ENCODE results near the gene CFAP69. TPM values are rescaled to one million over a fixed set of nuclear protein-coding genes. Genes with fewer than 3 reads are reported as not detected.

The CFAP69 gene
- total RNA-seq, 1 experiment from 2014 or later, result 3.4 TPM

DNA sequence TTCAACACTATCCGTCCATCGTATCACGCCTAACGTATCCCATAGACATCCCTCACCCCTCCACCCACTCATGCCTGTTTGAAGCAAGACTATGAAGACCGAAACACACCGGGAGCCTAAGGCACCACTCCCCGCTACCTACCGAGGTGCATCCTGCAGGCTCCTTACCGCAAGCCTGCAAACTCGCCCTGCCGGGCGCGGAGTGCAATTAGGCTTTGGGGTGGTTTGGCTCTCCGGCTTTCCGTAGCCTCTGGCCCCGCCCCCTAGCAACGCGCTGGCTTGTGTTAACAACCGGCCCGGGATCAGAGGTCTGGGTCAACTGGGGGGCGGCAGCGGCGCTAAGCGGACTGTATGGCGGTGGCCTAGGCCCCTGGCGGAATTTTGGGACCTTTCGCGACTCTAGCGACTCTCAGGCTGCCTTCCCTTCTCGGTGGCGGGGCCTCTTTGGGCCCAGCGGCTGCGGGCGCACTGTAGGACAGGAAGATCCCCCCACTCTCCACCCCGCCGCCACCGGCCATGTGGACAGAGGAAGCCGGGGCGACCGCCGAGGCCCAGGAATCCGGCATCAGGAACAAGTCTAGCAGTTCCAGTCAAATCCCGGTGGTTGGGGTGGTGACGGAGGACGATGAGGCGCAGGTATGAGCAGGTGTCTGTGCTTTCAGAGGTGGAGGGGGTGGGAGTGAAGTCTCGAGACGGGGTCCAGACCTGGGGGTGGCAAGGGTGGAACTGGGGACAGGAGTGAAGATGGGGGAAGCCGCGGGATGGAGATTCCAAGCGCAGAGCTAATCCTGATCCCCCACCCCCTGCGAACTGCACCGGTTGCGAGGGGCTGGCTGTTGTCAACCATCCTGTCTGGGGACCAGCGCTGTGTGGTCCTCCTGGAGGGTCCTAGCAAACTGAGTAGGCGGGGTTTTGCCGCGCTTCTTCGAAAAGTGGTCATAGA is at the start of gene CFAP69 (continued):
- TF ChIP-seq, protein P1, sequence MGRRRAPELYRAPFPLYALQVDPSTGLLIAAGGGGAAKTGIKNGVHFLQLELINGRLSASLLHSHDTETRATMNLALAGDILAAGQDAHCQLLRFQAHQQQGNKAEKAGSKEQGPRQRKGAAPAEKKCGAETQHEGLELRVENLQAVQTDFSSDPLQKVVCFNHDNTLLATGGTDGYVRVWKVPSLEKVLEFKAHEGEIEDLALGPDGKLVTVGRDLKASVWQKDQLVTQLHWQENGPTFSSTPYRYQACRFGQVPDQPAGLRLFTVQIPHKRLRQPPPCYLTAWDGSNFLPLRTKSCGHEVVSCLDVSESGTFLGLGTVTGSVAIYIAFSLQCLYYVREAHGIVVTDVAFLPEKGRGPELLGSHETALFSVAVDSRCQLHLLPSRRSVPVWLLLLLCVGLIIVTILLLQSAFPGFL (CRISPR knock-in tag; IDR thresholded peaks at IDR 0.05; ENCODE audit: borderline replicate concordance), result no peak
- TF ChIP-seq NR2C2 (CRISPR knock-in tag; IDR thresholded peaks at IDR 0.05), result no peak
- TF ChIP-seq SP1 (CRISPR knock-in tag; conservative IDR thresholded peaks at IDR 0.05), result peak; percentile 97
- TF ChIP-seq CBFB (CRISPR knock-in tag; IDR thresholded peaks at IDR 0.05; ENCODE audit: low read depth), result no peak

DNA sequence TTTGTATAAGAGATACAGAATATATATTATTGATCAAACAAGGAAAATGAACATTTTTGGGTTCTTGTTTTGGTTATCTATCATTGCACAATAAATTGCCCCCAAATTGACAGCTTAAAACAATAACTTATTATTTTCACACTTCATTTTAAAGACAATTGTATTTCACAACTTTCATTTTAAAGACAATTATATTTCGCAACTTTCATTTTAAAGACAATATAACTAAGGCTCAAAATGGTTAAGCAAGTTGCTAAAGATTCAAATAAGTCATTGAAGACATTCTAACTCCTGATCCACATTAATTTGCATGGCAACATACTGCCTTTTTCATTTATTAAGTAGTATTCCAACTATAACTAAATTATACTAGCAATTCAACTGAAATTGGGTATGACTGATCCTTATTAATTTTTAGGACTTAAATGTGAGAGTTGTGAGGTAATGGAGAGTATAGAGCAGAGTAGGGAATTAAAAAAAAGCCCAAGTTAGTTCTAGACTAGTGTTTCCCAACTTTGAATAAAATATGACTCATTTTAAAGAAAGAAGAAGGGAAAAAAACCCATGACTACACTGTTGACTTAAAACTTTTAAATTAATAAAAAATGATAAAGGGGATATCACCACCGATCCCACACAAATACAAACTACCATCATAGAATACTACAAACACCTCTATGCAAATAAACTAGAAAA is 43.3 kb upstream of the CFAP69 start:
- H3K36me3 Mint-ChIP-seq, result no peaks in the 10 kb centered on the region
- TF ChIP-seq, protein P2, sequence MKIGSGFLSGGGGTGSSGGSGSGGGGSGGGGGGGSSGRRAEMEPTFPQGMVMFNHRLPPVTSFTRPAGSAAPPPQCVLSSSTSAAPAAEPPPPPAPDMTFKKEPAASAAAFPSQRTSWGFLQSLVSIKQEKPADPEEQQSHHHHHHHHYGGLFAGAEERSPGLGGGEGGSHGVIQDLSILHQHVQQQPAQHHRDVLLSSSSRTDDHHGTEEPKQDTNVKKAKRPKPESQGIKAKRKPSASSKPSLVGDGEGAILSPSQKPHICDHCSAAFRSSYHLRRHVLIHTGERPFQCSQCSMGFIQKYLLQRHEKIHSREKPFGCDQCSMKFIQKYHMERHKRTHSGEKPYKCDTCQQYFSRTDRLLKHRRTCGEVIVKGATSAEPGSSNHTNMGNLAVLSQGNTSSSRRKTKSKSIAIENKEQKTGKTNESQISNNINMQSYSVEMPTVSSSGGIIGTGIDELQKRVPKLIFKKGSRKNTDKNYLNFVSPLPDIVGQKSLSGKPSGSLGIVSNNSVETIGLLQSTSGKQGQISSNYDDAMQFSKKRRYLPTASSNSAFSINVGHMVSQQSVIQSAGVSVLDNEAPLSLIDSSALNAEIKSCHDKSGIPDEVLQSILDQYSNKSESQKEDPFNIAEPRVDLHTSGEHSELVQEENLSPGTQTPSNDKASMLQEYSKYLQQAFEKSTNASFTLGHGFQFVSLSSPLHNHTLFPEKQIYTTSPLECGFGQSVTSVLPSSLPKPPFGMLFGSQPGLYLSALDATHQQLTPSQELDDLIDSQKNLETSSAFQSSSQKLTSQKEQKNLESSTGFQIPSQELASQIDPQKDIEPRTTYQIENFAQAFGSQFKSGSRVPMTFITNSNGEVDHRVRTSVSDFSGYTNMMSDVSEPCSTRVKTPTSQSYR (CRISPR knock-in tag; IDR thresholded peaks at IDR 0.05), result no peak
- TF ChIP-seq FOXP1 (CRISPR knock-in tag; IDR thresholded peaks at IDR 0.05; ENCODE audit: borderline replicate concordance), result no peak
- no peak for TF ChIP-seq NFATC4 (CRISPR knock-in tag; IDR thresholded peaks at IDR 0.05)
- TF ChIP-seq, protein P3, sequence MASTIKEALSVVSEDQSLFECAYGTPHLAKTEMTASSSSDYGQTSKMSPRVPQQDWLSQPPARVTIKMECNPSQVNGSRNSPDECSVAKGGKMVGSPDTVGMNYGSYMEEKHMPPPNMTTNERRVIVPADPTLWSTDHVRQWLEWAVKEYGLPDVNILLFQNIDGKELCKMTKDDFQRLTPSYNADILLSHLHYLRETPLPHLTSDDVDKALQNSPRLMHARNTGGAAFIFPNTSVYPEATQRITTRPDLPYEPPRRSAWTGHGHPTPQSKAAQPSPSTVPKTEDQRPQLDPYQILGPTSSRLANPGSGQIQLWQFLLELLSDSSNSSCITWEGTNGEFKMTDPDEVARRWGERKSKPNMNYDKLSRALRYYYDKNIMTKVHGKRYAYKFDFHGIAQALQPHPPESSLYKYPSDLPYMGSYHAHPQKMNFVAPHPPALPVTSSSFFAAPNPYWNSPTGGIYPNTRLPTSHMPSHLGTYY (CRISPR knock-in tag; IDR thresholded peaks at IDR 0.05), result no peak
- no peak for ATAC-seq
- 0 out of 2 replicates have a peak, but pooled peaks cover 3% of the 10 kb centered on the region for H3K9me3 Mint-ChIP-seq
- POLR2A ChIA-PET, result no interaction called here
- no peaks in the 10 kb centered on the region for H3K27me3 Mint-ChIP-seq (ENCODE audit: low read depth)
- no peak overlapping the region for H3K27ac Mint-ChIP-seq
- H3K4me1 Mint-ChIP-seq, result no peaks in the 10 kb centered on the region
- CTCF ChIA-PET, result no interaction called here
- no peak for DNase-seq (ENCODE audit: low spot score)
- H3K4me3 Mint-ChIP-seq, result no peak overlapping the region

DNA sequence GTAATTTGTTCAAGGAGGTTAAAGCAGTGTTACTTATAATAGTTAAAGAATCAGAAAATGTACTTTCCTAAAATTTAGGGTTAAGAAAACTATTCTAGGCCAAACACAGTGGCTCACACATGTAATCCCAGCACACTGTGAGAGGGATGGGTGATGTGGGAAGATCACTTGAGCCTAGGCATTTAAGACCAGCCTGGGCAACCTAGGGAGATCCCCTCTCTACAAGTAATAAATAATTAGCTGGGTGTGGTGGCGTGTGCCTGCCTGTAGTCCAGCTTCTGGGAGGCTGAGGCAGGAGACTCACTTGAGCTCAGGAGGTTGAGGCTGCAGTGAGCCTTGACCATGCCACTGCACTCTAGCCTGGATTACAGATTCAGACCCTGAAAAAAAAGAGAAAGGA is 37.0 kb upstream of the CFAP69 start:
- Mint-ChIP-seq H3K9me3 (0 out of 2 replicates have a peak, but pooled peaks cover 3% of the 10 kb centered on the region), H3K27me3 (ENCODE audit: low read depth) (no peaks in the 10 kb centered on the region), H3K36me3 (no peaks in the 10 kb centered on the region), H3K27ac (no peak overlapping the region), H3K4me1 (peaks cover 10% of the 10 kb centered on the region), H3K4me3 (no peak overlapping the region)
- ChIA-PET POLR2A (no interaction called here), CTCF (no interaction called here)
- ATAC-seq, result no peak
- no peak for DNase-seq (ENCODE audit: low spot score)
- TF ChIP-seq EMX1 (CRISPR knock-in tag; IDR thresholded peaks at IDR 0.05) (no peak), ZNF416 (CRISPR knock-in tag; IDR thresholded peaks at IDR 0.05) (no peak), ZNF671 (CRISPR knock-in tag; IDR thresholded peaks at IDR 0.05) (no peak), NR3C1 (CRISPR knock-in tag; conservative IDR thresholded peaks at IDR 0.05; ENCODE audit: low read depth) (no peak), ZNF423 (CRISPR knock-in tag; IDR thresholded peaks at IDR 0.05) (no peak), FOXJ3 (CRISPR knock-in tag; IDR thresholded peaks at IDR 0.05; ENCODE audit: borderline replicate concordance) (no peak)
- TF ChIP-seq, protein P4, sequence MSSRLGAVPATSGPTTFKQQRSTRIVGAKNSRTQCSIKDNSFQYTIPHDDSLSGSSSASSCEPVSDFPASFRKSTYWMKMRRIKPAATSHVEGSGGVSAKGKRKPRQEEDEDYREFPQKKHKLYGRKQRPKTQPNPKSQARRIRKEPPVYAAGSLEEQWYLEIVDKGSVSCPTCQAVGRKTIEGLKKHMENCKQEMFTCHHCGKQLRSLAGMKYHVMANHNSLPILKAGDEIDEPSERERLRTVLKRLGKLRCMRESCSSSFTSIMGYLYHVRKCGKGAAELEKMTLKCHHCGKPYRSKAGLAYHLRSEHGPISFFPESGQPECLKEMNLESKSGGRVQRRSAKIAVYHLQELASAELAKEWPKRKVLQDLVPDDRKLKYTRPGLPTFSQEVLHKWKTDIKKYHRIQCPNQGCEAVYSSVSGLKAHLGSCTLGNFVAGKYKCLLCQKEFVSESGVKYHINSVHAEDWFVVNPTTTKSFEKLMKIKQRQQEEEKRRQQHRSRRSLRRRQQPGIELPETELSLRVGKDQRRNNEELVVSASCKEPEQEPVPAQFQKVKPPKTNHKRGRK (CRISPR knock-in tag; IDR thresholded peaks at IDR 0.05; ENCODE audit: borderline replicate concordance), result no peak
- TF ChIP-seq, protein P5, sequence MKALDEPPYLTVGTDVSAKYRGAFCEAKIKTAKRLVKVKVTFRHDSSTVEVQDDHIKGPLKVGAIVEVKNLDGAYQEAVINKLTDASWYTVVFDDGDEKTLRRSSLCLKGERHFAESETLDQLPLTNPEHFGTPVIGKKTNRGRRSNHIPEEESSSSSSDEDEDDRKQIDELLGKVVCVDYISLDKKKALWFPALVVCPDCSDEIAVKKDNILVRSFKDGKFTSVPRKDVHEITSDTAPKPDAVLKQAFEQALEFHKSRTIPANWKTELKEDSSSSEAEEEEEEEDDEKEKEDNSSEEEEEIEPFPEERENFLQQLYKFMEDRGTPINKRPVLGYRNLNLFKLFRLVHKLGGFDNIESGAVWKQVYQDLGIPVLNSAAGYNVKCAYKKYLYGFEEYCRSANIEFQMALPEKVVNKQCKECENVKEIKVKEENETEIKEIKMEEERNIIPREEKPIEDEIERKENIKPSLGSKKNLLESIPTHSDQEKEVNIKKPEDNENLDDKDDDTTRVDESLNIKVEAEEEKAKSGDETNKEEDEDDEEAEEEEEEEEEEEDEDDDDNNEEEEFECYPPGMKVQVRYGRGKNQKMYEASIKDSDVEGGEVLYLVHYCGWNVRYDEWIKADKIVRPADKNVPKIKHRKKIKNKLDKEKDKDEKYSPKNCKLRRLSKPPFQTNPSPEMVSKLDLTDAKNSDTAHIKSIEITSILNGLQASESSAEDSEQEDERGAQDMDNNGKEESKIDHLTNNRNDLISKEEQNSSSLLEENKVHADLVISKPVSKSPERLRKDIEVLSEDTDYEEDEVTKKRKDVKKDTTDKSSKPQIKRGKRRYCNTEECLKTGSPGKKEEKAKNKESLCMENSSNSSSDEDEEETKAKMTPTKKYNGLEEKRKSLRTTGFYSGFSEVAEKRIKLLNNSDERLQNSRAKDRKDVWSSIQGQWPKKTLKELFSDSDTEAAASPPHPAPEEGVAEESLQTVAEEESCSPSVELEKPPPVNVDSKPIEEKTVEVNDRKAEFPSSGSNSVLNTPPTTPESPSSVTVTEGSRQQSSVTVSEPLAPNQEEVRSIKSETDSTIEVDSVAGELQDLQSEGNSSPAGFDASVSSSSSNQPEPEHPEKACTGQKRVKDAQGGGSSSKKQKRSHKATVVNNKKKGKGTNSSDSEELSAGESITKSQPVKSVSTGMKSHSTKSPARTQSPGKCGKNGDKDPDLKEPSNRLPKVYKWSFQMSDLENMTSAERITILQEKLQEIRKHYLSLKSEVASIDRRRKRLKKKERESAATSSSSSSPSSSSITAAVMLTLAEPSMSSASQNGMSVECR (CRISPR knock-in tag; IDR thresholded peaks at IDR 0.05; ENCODE audit: borderline replicate concordance), result no peak
- TF ChIP-seq, protein P3 (CRISPR knock-in tag; IDR thresholded peaks at IDR 0.05), result no peak
- TF ChIP-seq, protein P6, sequence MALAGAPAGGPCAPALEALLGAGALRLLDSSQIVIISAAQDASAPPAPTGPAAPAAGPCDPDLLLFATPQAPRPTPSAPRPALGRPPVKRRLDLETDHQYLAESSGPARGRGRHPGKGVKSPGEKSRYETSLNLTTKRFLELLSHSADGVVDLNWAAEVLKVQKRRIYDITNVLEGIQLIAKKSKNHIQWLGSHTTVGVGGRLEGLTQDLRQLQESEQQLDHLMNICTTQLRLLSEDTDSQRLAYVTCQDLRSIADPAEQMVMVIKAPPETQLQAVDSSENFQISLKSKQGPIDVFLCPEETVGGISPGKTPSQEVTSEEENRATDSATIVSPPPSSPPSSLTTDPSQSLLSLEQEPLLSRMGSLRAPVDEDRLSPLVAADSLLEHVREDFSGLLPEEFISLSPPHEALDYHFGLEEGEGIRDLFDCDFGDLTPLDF (CRISPR knock-in tag; IDR thresholded peaks at IDR 0.05), result no peak

All from WTC11 (cell line).